Activated T-cell treated with anti-CD3 and anti-CD28 coated beads, Interleukin-2, amount 50 U/mL, for 1 hour (primary cell): ENCODE results near the gene SLC27A3.
"Not testable (repeated sequence)": the region's sequence is repeated elsewhere in the genome, so short reads cannot be mapped to it uniquely, and the experiment has no call there.

Experiments used
- DNase-seq: peaks from one replicate; pipeline ENCODE4 v3.0.0-alpha.2; 2020

SLC27A3 gene

GRCh38 chr1:153764310-153764709 is 10.9 kb upstream of the SLC27A3 start:
- DNase-seq: no peak

GRCh38 chr1:153766663-153767062 is 8.5 kb upstream of the SLC27A3 start:
- not testable (repeated sequence) for DNase-seq

- no peak for DNase-seq
Measured at GRCh38 chr1:153767519-153767918, 7.7 kb upstream of the SLC27A3 start.

- DNase-seq: no peak
Measured at GRCh38 chr1:153768316-153769181, 6.7 kb upstream of the SLC27A3 start.

- DNase-seq: no peak
Measured at GRCh38 chr1:153769221-153769620, 6.0 kb upstream of the SLC27A3 start.

GRCh38 chr1:153770797-153771196 is 4.4 kb upstream of the SLC27A3 start:
- no peak for DNase-seq

GRCh38 chr1:153771261-153771660 is 3.9 kb upstream of the SLC27A3 start:
- DNase-seq: no peak

- no peak for DNase-seq
Measured at GRCh38 chr1:153771841-153772593, 3.2 kb upstream of the SLC27A3 start.

- DNase-seq: no peak
Measured at GRCh38 chr1:153773096-153773921, 1.9 kb upstream of the SLC27A3 start.

GRCh38 chr1:153774026-153774595 is 1.1 kb upstream of the SLC27A3 start:
- no peak for DNase-seq

GRCh38 chr1:153775458-153776327 is 486 bp downstream of the SLC27A3 start:
- peak; percentile 76 for DNase-seq

GRCh38 chr1:153776352-153776751 is 1.1 kb downstream of the SLC27A3 start:
- DNase-seq: no peak

GRCh38 chr1:153776845-153777370 is 1.7 kb downstream of the SLC27A3 start:
- no peak for DNase-seq

GRCh38 chr1:153777648-153778047 is 2.4 kb downstream of the SLC27A3 start:
- no peak for DNase-seq

- no peak for DNase-seq
Measured at GRCh38 chr1:153778051-153778823, 3.0 kb downstream of the SLC27A3 start.

- no peak for DNase-seq
Measured at GRCh38 chr1:153778824-153779519, 3.8 kb downstream of the SLC27A3 start.

GRCh38 chr1:153779781-153780541 is 4.8 kb downstream of the SLC27A3 start:
- no peak for DNase-seq

GRCh38 chr1:153780551-153780950 is 5.3 kb downstream of the SLC27A3 start:
- DNase-seq: no peak

GRCh38 chr1:153782648-153783047 is 7.4 kb downstream of the SLC27A3 start:
- not testable (repeated sequence) for DNase-seq
